GM19023 (cell line): ENCODE data around the gene SRRT.
"Not testable (repeated sequence)": the region's sequence is repeated elsewhere in the genome, so short reads cannot be mapped to it uniquely, and the experiment has no call there.

Experiments used
- ATAC-seq: cut with Tn5 transposase; IDR thresholded peaks from one replicate; pipeline ENCODE4 v1.9.1; 2021; ENCODE audit warnings: mild to moderate bottlenecking, moderate library complexity; ENCODE audit not compliant: unreplicated experiment

Gene SRRT

DNA sequence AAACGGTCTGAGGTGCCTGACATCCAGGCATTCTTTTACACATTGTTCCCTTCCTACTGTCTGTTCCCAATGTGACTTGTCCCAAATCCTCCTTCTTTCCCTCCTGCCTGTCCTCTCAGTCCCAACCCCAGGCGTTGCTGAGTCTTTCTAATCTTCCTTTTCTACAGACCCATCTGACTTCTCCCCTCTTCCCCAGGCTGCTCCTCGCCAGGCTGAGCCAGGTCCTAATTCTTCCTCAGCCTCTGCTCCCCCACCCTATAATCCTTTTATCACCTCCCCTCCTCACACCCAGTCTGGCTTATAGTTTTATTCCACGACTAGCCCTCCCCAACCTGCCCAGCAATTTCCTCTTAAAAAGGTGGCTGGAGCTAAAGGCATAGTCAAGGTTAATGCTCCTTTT lies 48.7 kb downstream of the SRRT start:
- ATAC-seq: not testable (repeated sequence)

DNA sequence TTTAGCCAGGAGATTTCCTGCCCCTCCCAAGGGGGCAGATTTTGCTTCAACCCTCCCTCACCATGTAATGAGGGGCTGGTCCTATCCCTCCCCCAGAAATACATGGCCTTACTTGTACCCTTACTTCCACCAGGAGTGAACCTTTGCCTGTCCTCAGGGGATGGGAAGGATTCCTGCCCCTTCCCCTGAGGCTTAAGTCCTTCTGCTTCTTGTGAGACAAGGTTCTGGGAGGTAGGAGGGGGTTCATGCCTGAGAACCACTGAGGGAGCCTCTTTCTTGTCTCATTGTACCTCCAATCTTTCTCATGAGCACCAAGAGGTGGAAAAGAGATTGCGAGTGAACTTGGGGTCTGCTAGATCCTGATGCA lies 54.9 kb downstream of the SRRT start:
- ATAC-seq: no peak

GRCh38 chr7:100933734-100934133 lies 58.8 kb downstream of the SRRT start:
- ATAC-seq: no peak

DNA sequence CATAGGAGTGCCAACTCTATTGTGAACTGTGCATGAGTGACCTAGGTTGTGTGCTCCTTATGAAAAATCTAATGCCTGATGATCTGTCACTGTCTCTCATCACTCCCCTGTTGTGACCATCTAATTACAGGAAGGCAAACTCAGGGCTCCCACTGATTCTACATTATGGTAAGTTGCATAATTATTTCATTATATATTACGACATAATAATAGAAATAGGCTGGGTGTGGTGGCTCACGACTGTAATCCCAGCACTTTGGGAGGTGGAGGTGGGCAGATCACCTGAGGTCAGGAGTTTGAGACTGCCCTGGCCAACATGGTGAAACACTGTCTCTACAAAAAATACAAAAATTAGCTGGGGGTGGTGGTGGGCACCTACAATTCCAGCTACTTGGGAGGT lies 60.5 kb downstream of the SRRT start:
- ATAC-seq: not testable (repeated sequence)

- ATAC-seq: not testable (repeated sequence)
Measured at GRCh38 chr7:100936167-100936566, 61.3 kb downstream of the SRRT start.
